ENCODE measurements around the gene TAGLN.

TAGLN gene

DNA sequence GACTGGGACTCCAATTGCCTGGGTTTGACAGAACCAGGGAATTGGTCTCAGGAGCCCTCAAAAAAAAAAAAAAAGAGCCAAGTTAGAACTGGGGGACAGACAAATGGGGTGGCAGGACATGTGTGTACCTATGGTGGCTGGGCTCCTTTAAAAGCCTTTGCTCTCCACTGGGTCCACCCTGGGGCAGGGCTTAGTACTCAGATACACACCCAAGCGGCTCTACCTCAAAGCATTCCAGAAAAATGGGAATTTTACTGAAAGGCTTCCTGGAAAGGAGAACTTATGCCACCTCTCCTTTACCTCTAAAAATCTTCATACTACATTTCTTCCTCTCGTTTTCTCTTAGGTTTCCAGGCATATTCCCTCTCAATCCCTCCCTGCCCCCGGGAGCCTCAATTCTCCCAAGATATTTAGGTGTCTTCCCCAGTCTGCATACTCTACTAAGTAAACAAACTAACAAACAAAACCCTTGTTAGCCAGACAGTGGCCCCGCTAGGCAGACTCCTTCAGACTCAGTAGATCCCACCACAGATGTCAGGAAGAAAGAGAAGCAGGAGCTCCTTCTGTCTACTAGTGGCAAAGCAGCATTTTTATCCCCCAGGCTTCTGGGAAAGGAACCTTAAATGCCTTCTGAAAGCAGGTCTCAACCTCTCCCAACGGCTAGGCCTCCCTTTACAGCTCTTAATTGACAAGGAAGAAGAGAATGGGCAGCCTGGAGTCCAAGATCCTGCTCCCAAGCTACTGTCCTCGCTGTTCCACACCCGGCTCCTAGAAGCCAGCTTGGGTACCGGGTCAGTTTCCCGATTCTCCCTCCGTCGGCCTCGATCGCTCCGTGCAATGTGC is 32.0 kb downstream of the TAGLN start:
- DNase-seq (ENCODE audit: low spot score), result peak; percentile 47

DNA sequence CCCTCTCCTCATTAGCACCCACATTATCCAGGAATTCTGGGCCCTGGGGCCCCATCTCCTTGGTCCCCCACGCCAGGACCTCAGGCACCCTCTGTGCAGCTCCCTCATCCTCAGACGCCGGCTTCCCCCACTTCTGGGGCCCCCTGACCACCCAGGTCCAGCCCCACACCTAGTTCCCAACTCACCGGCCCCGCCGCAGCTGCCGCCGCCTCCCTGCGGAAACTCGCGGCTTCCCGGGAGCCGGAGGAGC is 32.6 kb downstream of the TAGLN start, which contains the start of gene PCSK7:
TSS of gene PCSK7 (minus strand) at position 232 of the 250 bp plus-strand sequence. CDS start 2,229 bp downstream, outside the sequence.
- DNase-seq (ENCODE audit: low spot score), result no peak

DNA sequence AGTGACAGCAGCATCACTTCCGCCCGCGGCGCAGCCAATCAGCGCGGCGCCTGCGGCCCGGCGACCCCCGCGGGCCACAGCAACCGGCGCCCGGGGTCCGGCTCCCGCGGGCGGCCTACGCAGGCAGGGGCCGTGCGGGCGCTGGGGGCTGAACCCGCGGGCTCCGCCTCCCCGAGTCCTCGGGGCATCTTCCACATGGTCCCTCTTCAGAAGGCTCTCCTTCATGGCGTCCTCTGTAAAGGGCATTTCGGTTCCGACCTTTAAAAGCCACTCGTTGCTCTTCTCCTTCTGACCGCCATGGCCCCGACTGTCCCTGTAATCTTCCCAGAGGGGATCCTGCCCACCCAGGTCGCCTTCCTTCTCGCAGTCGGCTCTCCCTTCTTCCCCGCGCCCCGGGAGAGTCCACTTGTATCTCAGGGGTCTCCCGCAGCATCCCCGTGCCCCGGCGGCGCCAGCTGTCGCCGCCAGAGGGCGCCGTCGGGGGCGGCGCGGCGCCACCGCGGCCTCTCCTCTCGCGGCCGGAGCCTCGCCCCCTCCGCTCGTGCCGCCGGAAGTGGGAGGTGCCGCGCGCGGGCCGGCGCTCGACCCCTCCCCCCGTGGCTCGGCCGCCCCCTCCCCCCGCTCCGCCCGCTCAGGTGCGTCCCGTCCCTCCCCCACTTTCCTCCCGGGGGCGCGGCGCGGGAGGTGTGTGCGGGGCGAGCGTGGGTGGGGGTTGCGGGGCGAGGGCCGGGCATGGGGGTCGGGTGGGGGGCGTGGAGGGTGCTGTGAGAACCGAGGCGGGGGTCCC is 33.1 kb downstream of the TAGLN start, which contains the start of gene RNF214:
TSS of gene RNF214 (plus strand) at position 580 of the 787 bp plus-strand sequence. CDS start 1,602 bp downstream, outside the sequence.
- peak; percentile 98 for DNase-seq (ENCODE audit: low spot score)

DNA sequence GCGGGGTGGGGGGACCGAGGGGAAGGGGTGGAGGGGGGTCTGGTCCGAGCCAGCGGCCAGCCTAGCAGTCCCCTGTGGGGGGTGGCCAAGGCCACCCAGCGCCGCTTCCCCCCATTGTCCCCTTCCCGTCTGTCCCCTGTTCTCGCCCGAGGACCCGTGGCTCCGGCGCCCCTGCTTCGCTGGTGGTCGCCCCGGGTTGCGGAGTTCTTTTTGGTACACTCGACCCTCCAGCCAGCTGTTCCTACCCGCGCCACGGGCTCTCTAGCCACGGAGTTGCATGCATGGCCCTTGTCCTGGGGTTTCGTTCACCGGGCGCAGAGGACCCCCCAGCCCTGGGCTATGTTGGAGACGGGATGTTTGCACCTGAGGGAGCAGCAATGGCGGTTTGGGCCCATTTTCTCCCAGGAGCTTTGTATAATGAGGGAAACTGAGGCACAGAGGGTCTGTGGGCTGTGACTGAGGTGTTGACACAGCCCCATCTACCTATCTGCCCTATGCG is 33.8 kb downstream of the TAGLN start:
- peak; percentile 43 for DNase-seq (ENCODE audit: low spot score)

DNA sequence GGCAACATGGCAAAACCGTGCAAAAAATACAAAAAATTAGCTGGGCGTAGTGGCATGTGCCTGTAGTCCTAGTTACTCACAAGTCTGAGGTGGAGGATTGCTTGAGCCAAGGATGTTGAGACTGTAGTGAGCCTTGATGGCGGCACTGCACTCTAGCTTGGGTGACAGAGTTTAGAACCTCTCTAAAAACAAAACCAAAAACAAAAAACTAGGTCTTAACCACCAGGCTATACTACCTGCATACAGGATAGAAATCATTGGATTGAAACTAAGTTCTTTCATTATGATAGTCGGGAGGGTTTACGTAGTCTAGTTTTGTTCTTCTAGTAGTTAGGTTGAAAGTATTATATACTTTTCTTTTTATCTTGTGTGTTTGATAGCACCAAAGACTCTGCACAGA is 39.1 kb downstream of the TAGLN start:
- no peak for DNase-seq (ENCODE audit: low spot score)

DNA sequence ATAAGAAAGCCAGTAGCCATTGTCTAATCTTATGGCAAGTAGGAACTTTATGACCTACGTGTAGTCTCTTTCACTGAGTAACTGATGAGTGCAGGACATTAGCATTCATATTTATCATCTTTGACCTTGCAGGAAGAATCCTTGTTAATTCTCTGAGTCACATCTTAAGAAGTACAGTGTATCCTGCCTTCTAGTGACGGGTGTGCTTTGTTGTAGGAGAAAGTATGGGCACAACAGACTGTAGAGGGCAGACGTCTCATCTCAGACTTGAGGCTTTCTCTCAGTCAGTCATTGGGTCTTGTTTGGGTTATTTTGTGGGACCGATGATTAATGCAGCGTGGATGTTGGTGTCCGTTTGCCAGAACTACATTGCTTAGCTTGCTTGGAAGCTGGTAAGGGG is 40.1 kb downstream of the TAGLN start:
- DNase-seq (ENCODE audit: low spot score), result peak; percentile 92

DNA sequence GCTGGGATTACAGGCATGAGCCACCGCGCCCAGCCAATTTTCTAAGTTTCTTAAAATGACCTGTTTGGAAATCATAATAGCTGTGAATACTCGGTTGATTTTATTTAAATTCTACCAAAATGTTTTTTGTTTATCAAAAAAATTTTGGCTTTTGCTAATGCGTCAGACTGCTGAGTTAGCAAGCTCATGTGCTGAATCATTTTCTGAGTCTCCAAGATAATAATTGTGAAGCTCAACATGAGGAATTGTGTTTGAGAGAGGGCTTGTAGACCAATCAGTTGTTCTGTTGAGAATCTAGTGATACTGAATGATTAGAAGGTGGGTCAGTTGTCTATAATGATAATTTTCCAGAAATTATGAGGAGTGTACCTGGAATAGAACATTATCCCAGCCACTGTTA is 49.2 kb downstream of the TAGLN start:
- DNase-seq (ENCODE audit: low spot score), result no peak

DNA sequence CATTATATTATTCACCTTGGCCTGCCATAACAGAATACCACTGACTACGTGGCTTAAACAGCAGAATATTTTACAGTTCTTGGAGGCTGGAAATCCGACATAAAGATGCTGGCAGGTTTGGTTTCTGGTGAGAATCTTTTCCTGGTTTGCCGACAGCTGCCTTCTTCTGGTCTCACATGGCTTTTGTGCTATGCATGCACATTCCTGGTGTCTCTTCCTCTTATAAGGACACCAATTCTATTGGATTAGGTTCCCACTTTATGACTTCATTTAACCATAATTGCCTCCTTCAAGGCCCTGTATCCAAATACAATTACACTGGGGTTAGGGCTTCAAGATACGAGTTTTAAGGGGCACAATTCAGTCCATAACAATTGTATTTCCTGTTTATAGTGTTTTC is 50.4 kb downstream of the TAGLN start:
- no peak for DNase-seq (ENCODE audit: low spot score)

DNA sequence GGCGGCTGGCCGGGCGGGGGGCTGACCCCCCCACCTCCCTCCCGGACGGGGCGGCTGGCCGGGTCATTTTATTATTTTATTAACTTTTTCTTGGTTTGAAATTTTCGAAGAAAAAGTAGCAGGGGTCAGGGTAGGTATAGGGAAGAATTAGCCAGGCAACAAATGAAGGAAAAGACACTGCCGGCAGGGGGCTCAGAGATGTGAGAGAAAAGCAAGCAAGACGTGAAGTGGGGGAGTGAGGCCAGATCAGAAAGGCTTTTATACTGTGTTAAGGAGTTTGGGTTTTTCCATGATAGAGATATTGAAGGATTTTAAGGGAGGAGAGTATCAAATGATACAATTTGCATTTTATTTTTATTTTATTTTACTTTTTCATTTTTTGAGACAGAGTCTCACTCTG is 52.3 kb downstream of the TAGLN start:
- no peak for DNase-seq (ENCODE audit: low spot score)

DNA sequence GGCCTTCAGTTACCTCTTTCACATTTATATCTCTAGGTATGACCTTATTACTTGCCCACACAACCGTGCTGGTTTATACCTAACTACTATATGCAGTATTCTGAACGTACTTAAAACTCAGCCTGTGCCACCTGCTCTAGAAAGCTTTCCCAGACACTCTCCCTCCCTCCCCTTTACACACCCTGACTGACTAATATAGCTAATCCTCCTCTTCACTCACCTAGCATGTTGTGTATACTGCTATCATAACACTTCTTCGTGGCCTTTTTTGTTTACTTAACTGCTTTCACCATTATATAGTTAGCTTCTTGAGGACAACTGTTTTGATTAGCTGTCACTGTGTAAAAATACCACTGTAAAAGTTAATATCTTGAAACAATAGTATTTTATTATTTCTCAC is 56.8 kb downstream of the TAGLN start:
- no peak for DNase-seq (ENCODE audit: low spot score)

DNA sequence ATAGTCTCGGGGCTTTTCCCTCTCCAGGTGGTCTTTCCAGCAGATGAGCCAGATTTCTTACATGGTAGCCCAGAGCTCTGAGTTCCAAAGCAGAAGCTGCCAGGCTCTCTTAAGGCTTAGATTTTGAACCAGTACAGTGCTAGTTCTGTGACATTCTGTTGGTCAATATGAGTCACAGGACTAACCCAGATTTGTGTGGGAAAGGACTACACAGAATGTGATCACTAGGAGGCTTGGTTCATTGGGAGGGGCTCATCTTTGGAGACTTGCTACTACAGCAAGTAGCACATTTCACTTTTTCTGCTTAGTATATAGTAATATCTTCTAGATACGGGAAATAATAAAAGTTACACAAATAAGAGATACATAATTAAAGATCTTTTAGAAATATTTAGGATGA is 57.4 kb downstream of the TAGLN start:
- DNase-seq (ENCODE audit: low spot score), result peak; percentile 57
